ENCODE results near the gene DENND2A.
"Not testable (repeated sequence)": the region's sequence is repeated elsewhere in the genome, so short reads cannot be mapped to it uniquely, and the experiment has no call there.

DENND2A gene

GRCh38 chr7:140640727-140641523 is at the start of gene DENND2A:
DENND2A (minus strand) TSS chr7:140640813; CDS start chr7:140602397, 38,416 bp downstream.
- peak; percentile 93 for DNase-seq

GRCh38 chr7:140689199-140690152 is 48.9 kb upstream of the DENND2A start:
- no peak for DNase-seq

- no peak for DNase-seq
These were observed 47.7 kb upstream of the DENND2A start for GRCh38 chr7:140688341-140688740.

GRCh38 chr7:140686921-140687320 is 46.3 kb upstream of the DENND2A start:
- no peak for DNase-seq

- no peak for DNase-seq
These were observed 44.9 kb upstream of the DENND2A start for GRCh38 chr7:140685407-140686087.

GRCh38 chr7:140684066-140684950 is 43.7 kb upstream of the DENND2A start:
- no peak for DNase-seq

- DNase-seq: no peak
These were observed 43.0 kb upstream of the DENND2A start for GRCh38 chr7:140683657-140684056.

- no peak for DNase-seq
These were observed 41.2 kb upstream of the DENND2A start for GRCh38 chr7:140681766-140682165.

GRCh38 chr7:140680886-140681285 is 40.3 kb upstream of the DENND2A start:
- no peak for DNase-seq

- DNase-seq: no peak
These were observed 38.6 kb upstream of the DENND2A start for GRCh38 chr7:140679186-140679585.

GRCh38 chr7:140678816-140679130 is 38.2 kb upstream of the DENND2A start:
- no peak for DNase-seq

- DNase-seq: no peak
These were observed 37.6 kb upstream of the DENND2A start for GRCh38 chr7:140678081-140678815.

- DNase-seq: no peak
These were observed 36.9 kb upstream of the DENND2A start for GRCh38 chr7:140677496-140677895.

- not testable (repeated sequence) for DNase-seq
These were observed 36.3 kb upstream of the DENND2A start for GRCh38 chr7:140676956-140677355.

GRCh38 chr7:140676306-140676705 is 35.7 kb upstream of the DENND2A start:
- DNase-seq: no peak

GRCh38 chr7:140675726-140676125 is 35.1 kb upstream of the DENND2A start:
- DNase-seq: no peak

GRCh38 chr7:140674899-140675701 is 34.5 kb upstream of the DENND2A start:
- peak; percentile 49 for DNase-seq

- DNase-seq: no peak
These were observed 33.8 kb upstream of the DENND2A start for GRCh38 chr7:140674356-140674800.

- DNase-seq: peak; percentile 40
These were observed 33.2 kb upstream of the DENND2A start for GRCh38 chr7:140673774-140674155.

GRCh38 chr7:140673063-140673773 is 32.6 kb upstream of the DENND2A start:
- peak; percentile 83 for DNase-seq

Measured in retina (tissue), 1 donor.